ENCODE results near the gene PNMA5. TPM values are rescaled to one million over a fixed set of nuclear protein-coding genes. Genes with fewer than 3 reads are reported as not detected.

PNMA5 gene
- polyA plus RNA-seq, 1 donor from 2014 or later = 1.4 TPM

- no peaks in the 10 kb centered on the region for H3F3A ChIP-seq (ENCODE audit: insufficient read depth, low read length, poor library complexity, severe bottlenecking)
- no peak overlapping the region for H3K4me2 ChIP-seq (ENCODE audit: low read length)
- no peaks in the 10 kb centered on the region for H3K9me2 ChIP-seq (ENCODE audit: insufficient read depth, low read length)
- H3K27ac ChIP-seq (ENCODE audit: low read length) = no peak overlapping the region
- no peak overlapping the region for H2AFZ ChIP-seq (ENCODE audit: low read depth, low read length)
- no peaks in the 10 kb centered on the region for H4K20me1 ChIP-seq (ENCODE audit: insufficient read depth)
- no peak overlapping the region for H3K9ac ChIP-seq (ENCODE audit: low read length)
- H3K79me2 ChIP-seq (replicated peaks; ENCODE audit: insufficient read depth, low read length) = no peaks in the 10 kb centered on the region
- H3K9me3 ChIP-seq (ENCODE audit: low read length) = no peaks in the 10 kb centered on the region
- H3K4me3 ChIP-seq (ENCODE audit: low read length) = no peak overlapping the region
- no peaks in the 10 kb centered on the region for H3K36me3 ChIP-seq (ENCODE audit: insufficient read depth, low read length)
- no peak for TF ChIP-seq EP300 (conservative IDR thresholded peaks at IDR 0.05; ENCODE audit: poor library complexity, severe bottlenecking)
- no peak for TF ChIP-seq CTCF (IDR thresholded peaks at IDR 0.05; ENCODE audit: poor library complexity, severe bottlenecking)
- no peak for TF ChIP-seq POLR2AphosphoS5 (IDR thresholded peaks at IDR 0.05)
- TF ChIP-seq MXI1 (conservative IDR thresholded peaks at IDR 0.05; ENCODE audit: poor library complexity, severe bottlenecking) = no peak
- TF ChIP-seq, protein P1, sequence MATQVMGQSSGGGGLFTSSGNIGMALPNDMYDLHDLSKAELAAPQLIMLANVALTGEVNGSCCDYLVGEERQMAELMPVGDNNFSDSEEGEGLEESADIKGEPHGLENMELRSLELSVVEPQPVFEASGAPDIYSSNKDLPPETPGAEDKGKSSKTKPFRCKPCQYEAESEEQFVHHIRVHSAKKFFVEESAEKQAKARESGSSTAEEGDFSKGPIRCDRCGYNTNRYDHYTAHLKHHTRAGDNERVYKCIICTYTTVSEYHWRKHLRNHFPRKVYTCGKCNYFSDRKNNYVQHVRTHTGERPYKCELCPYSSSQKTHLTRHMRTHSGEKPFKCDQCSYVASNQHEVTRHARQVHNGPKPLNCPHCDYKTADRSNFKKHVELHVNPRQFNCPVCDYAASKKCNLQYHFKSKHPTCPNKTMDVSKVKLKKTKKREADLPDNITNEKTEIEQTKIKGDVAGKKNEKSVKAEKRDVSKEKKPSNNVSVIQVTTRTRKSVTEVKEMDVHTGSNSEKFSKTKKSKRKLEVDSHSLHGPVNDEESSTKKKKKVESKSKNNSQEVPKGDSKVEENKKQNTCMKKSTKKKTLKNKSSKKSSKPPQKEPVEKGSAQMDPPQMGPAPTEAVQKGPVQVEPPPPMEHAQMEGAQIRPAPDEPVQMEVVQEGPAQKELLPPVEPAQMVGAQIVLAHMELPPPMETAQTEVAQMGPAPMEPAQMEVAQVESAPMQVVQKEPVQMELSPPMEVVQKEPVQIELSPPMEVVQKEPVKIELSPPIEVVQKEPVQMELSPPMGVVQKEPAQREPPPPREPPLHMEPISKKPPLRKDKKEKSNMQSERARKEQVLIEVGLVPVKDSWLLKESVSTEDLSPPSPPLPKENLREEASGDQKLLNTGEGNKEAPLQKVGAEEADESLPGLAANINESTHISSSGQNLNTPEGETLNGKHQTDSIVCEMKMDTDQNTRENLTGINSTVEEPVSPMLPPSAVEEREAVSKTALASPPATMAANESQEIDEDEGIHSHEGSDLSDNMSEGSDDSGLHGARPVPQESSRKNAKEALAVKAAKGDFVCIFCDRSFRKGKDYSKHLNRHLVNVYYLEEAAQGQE (IDR thresholded peaks at IDR 0.05; ENCODE audit: borderline replicate concordance) = no peak
- TF ChIP-seq TAF1 (IDR thresholded peaks at IDR 0.05; ENCODE audit: low read depth) = no peak
- TF ChIP-seq SMC3 (conservative IDR thresholded peaks at IDR 0.05; ENCODE audit: poor library complexity) = no peak
- no peak for TF ChIP-seq EZH2 (IDR thresholded peaks at IDR 0.05; ENCODE audit: borderline replicate concordance, insufficient read depth, low read length, poor library complexity, severe bottlenecking)
- TF ChIP-seq RAD21 (conservative IDR thresholded peaks at IDR 0.05) = no peak
- no peaks in the 10 kb centered on the region for H3K27me3 ChIP-seq (ENCODE audit: insufficient read depth, low read depth, low read length)
Measured at GRCh38 chrX:153030801-153031200, 36.9 kb upstream of the PNMA5 start.

GRCh38 chrX:153029875-153030274 is 36.0 kb upstream of the PNMA5 start:
- H3K4me3 ChIP-seq (ENCODE audit: low read length) = no peak overlapping the region
- no peaks in the 10 kb centered on the region for H3K79me2 ChIP-seq (replicated peaks; ENCODE audit: insufficient read depth, low read length)
- no peak overlapping the region for H3K9ac ChIP-seq (ENCODE audit: low read length)
- H2AFZ ChIP-seq (ENCODE audit: low read depth, low read length) = no peak overlapping the region
- no peaks in the 10 kb centered on the region for H4K20me1 ChIP-seq (ENCODE audit: insufficient read depth)
- H3K27ac ChIP-seq (ENCODE audit: low read length) = no peak overlapping the region
- no peaks in the 10 kb centered on the region for H3K27me3 ChIP-seq (ENCODE audit: insufficient read depth, low read depth, low read length)
- no peaks in the 10 kb centered on the region for H3K36me3 ChIP-seq (ENCODE audit: insufficient read depth, low read length)
- no peaks in the 10 kb centered on the region for H3F3A ChIP-seq (ENCODE audit: insufficient read depth, low read length, poor library complexity, severe bottlenecking)
- no peaks in the 10 kb centered on the region for H3K9me3 ChIP-seq (ENCODE audit: low read length)
- H3K9me2 ChIP-seq (ENCODE audit: insufficient read depth, low read length) = no peaks in the 10 kb centered on the region
- no peak overlapping the region for H3K4me2 ChIP-seq (ENCODE audit: low read length)
- TF ChIP-seq TAF1 (IDR thresholded peaks at IDR 0.05; ENCODE audit: low read depth) = no peak
- no peak for TF ChIP-seq SMC3 (conservative IDR thresholded peaks at IDR 0.05; ENCODE audit: poor library complexity)

- no peaks in the 10 kb centered on the region for H3K27me3 ChIP-seq (ENCODE audit: insufficient read depth, low read depth, low read length)
- H3K36me3 ChIP-seq (ENCODE audit: insufficient read depth, low read length) = no peaks in the 10 kb centered on the region
- H3F3A ChIP-seq (ENCODE audit: insufficient read depth, low read length, poor library complexity, severe bottlenecking) = no peaks in the 10 kb centered on the region
- H3K9ac ChIP-seq (ENCODE audit: low read length) = no peak overlapping the region
- TF ChIP-seq SMC3 (conservative IDR thresholded peaks at IDR 0.05; ENCODE audit: poor library complexity) = no peak
- no peak for TF ChIP-seq POLR2AphosphoS5 (IDR thresholded peaks at IDR 0.05)
- TF ChIP-seq, protein P1 (IDR thresholded peaks at IDR 0.05; ENCODE audit: borderline replicate concordance) = no peak
- no peak for TF ChIP-seq TAF1 (IDR thresholded peaks at IDR 0.05; ENCODE audit: low read depth)
- TF ChIP-seq RAD21 (conservative IDR thresholded peaks at IDR 0.05) = no peak
- no peak for TF ChIP-seq MXI1 (conservative IDR thresholded peaks at IDR 0.05; ENCODE audit: poor library complexity, severe bottlenecking)
- TF ChIP-seq CTCF (IDR thresholded peaks at IDR 0.05; ENCODE audit: poor library complexity, severe bottlenecking) = no peak
- TF ChIP-seq EP300 (conservative IDR thresholded peaks at IDR 0.05; ENCODE audit: poor library complexity, severe bottlenecking) = no peak
- TF ChIP-seq EZH2 (IDR thresholded peaks at IDR 0.05; ENCODE audit: borderline replicate concordance, insufficient read depth, low read length, poor library complexity, severe bottlenecking) = no peak
- H3K79me2 ChIP-seq (replicated peaks; ENCODE audit: insufficient read depth, low read length) = no peaks in the 10 kb centered on the region
- H3K9me3 ChIP-seq (ENCODE audit: low read length) = no peaks in the 10 kb centered on the region
- H2AFZ ChIP-seq (ENCODE audit: low read depth, low read length) = no peak overlapping the region
- H4K20me1 ChIP-seq (ENCODE audit: insufficient read depth) = no peaks in the 10 kb centered on the region
- no peak overlapping the region for H3K4me3 ChIP-seq (ENCODE audit: low read length)
- H3K9me2 ChIP-seq (ENCODE audit: insufficient read depth, low read length) = no peaks in the 10 kb centered on the region
- no peak overlapping the region for H3K27ac ChIP-seq (ENCODE audit: low read length)
- H3K4me2 ChIP-seq (ENCODE audit: low read length) = no peak overlapping the region
Measured at GRCh38 chrX:153029162-153029561, 35.2 kb upstream of the PNMA5 start.

Data from neural cell (in vitro differentiated cells).